LHCN-M2 (cell line): ENCODE measurements around the gene FAM83F. TPM values are rescaled to one million over a fixed set of nuclear protein-coding genes. Genes with fewer than 3 reads are reported as not detected.
"Not testable (repeated sequence)": the region's sequence is repeated elsewhere in the genome, so short reads cannot be mapped to it uniquely, and the experiment has no call there.

Experiments
- DNase-seq: peaks from one replicate; pipeline ENCODE4 v3.0.0-alpha.2; 2012; ENCODE audit warnings: low read depth
- polyA plus RNA-seq: library from polyadenylated mRNA; unstranded; fragments of >200 nt; gene quantifications from one replicate; pipeline ENCODE4 v1.2.1, GENCODE V29; 2012; ENCODE audit warnings: missing spikeins
- total RNA-seq: library from RNA; depleted of rRNA; stranded (reverse); fragments of >200 nt; gene quantifications from 2 replicates; pipeline ENCODE4 v1.2.3, GENCODE V29; 2014; rRNA removed

Gene FAM83F
- not detected in 2 replicates for total RNA-seq
- polyA plus RNA-seq = not detected

DNA sequence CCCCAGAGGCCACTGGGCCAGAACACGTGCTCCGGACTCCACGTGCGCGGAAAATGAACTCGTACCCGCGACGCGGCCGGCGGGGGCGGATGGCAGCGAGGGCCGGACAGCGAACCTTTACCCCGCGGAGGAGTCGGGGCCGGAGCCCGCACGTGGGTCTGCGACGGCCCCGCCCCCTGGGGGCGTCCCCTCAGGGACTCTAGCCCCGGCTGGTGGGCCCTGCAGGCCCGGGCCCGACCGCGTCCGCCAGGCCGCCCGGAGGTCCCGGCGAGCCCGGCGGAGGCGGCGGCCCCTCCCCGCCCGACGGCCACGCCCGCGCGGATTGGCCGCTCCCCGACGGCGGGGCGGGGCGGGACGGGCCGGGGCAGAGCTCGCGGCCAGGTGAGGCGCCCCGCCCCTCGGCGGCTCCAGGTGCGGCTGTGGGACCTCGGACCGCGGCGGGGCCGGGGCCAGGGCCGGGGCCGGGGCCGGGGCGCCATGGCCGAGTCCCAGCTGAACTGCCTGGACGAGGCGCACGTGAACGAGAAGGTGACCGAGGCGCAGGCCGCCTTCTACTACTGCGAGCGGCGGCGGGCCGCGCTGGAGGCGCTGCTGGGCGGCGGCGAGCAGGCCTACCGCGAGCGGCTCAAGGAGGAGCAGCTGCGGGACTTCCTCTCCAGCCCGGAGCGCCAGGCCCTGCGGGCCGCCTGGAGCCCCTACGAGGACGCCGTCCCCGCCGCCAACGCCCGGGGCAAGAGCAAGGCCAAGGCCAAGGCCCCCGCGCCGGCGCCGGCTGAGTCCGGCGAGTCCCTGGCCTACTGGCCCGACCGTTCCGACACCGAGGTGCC is at the start of gene FAM83F:
FAM83F (plus strand) TSS at position 389 of the 827 bp plus-strand sequence; CDS start at position 478, 89 bp downstream.
- no peak for DNase-seq

GRCh38 chr22:39946126-39946502 is 48.6 kb upstream of the FAM83F start:
- DNase-seq = no peak

GRCh38 chr22:39946503-39947219 is 48.1 kb upstream of the FAM83F start:
- no peak for DNase-seq

- no peak for DNase-seq
These were observed 47.2 kb upstream of the FAM83F start for GRCh38 chr22:39947220-39948216.

DNA sequence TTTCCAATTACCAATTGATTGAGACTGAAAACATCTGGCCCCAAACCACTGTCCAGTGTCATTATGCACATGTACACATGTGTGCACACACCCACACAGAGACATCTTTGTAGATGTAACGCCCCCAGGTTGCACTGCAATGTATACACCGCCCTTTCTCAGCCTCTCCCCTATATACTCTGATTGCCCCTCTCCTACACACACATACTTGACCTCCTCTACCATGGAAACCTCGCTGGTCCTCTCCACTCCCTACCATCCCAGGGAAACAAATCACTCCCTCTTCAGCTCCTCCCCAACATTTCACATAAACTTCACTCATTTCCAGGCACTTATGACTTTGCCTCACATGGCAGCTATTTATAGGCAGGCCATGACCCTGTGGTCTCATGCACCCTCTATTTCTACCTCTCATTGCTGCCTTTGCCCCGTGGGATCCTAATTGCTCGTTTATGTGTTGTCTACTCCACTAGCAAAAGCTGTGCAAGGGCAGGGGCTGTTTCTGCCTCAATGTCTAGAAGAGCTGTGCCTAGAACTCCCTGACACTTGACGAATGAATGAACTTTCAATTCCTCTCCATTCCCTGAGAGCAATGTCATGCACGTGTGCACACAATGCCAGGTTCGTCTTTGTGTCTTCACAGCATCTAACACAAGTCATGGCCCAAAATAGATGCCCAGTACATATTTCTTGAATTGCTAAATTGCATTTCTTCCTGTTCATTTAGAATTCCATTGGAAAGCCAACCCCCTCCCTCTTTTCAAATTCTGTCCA is 44.6 kb upstream of the FAM83F start:
- no peak for DNase-seq

DNA sequence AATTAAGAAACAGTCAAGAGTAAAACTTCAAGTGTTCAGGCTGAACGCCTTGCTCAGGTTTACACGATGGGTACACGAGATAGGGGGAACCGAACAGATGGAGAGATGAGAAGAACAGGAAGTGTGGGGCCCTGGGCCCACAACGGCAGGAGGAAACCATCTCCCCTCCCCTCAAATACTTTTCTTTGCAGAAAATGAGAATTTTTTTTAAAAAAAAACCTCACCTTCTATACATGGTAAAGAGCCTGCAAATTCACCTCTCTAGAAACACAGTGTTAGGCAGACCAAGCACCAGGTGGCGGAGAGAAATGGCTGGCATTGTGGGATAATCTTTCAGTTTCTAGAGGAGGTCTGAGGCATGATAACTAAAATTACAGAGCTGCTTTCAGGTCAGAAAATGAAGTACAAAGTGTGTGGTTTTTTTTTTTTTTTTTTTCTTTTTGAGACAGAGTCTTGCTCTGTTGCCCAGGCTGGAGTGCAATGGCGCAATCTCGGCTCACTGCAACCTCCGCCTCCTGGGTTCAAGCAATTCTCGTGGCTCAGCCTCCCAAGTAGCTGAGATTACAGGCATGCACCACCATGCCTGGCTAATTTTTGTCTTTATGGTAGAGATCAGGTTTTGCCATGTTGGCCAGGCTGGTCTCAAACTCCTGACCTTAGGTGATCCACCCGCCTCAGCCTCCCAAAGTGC is 43.0 kb upstream of the FAM83F start:
- DNase-seq = not testable (repeated sequence)

- DNase-seq = no peak
These were observed 42.4 kb upstream of the FAM83F start for GRCh38 chr22:39952347-39952746.

DNA sequence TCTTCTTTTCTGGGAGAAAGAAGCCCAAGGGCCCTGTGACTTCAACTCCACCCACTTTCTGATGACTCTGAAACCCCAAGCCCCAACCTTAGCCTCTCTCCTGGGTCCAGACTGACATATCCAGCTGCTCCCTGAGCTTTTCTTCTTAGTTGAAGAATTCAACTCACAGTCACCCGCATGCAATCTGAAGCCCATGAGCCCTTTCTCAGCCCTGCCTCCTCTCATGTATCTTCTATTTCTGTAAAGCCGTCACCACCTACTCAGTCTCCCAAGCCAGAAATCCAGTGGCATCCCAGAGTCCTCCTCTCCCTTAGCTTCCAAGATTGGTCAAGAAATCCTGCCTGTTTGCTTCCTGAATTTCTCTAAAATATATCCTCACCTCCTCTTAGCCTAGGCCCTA is 41.7 kb upstream of the FAM83F start:
- no peak for DNase-seq

DNA sequence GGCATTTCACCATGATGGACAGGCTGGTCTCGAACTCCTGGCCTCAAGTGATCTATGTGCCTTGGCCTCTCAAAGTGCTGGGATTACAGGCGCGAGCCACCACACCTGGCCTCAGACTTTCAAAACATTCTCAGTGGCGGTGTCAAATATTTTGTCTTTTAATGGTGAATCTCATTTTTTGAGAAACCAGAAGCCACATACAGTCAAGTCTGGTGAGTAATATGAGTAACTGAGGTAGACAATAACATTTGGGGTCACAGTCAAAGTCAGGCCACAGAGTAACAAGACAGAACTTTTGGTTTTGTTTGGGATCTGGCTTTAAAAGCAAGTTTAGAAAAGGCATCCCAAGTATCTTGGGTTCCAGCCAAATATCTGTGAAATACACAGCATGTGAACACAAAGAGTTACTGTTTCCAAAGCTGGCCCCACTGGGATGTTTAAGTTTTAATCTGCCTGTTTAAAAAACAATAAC is 40.1 kb upstream of the FAM83F start:
- peak; percentile 33 for DNase-seq

GRCh38 chr22:39955675-39956074 is 39.1 kb upstream of the FAM83F start:
- DNase-seq = no peak

DNA sequence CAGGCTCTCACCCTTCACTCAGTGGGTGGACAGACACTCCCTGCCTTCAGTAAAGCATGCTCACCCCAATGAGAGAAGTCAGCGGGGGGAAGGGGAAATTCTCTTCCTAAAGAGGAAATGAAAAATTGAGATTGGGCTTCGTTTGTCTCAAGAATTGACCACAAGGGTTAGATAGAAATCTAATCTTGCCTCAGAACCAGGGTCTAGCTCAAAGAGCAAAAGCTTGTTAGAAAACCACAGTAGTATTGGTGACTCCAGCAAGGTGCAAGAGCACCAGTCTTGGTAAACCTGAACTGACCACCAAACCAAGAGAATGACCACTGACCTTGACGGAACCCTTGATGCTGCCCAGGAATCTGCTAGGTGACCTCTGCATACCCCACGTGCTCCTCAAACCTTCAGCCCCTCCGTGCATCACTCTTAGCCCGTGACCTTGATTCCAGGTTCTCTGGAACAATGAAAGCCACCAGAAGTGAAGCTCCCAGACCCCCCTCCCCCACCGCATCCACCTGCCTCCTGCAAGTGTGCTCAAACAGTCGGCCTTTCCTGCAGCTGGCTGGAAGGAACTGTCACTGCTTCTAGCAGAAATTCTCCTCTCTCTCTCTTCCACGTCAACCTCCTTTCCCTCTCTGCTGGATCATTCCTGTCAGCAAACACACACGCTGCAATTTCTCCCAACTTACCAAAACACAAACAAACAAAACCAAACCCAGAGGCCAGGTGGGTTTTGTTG is 37.7 kb upstream of the FAM83F start:
- no peak for DNase-seq

DNA sequence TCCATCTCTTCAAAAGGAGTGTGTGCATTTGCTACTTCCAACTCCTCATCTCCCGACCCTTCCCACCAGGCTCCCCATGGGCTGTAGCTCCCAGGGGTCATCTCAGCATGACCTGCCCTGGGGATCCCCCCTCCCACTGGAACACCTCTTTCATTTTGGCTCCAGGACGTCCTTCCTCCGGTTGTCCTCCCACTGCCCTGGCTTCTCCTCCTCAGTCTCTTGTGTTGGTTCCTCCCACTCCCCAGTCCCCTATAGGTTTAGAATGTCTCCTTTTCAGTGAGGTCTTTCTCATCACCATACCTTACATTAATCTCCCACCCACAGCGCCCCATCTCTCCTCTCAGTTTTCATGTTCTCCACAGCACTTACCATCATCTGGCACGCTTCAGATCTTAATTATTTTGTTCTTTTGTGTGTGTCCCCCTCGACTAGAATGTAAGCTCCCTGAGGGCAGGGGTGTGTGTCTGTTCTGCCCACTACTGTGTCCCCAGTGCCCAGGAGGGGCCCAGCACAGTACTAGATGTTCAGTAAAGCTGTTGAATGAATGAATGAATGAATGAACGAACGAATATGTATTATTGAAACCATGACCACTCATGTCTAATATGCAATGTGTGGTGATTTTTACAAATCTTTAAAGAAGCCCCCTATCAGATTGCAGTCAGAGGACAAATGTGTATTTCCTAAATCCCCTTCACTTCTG is 36.6 kb upstream of the FAM83F start:
- DNase-seq = no peak

DNA sequence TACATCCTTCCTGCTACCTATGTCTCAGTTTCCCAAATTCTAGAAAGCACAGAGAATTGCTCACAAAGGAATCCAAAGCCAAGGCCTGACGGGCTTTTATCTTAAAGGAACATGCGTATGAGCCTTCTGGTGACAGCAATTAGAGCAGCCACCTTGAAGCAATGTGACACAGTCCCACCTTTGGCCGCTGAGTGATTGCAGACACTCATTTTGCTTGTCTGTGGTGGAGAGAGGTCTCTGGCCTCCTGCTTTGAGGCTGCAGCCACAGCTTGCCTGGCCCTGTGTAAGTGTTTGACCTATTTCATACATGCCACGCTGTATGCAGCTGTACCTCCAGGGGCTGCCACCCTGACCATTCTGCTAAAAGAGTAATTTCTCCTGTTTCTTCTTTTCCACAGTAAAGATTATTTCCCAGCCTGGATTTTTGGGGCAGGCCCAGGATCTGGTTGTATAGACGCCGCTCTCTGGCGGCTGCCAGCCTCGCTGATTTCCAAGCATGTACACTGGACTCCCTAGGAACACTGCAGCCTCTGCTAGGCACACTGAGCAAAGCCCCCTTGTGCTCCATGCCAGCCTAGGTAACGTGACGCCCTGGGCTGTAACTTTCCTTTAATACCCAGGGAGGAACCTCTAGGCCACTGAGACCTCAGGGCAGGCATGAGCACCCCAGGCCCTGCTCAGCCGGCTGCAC is 35.7 kb upstream of the FAM83F start:
- DNase-seq = no peak

GRCh38 chr22:39959640-39960447 is 34.9 kb upstream of the FAM83F start, which contains the start of gene TMA7B:
Gene TMA7B, plus strand, starts transcription at chr22:39960397. Its CDS starts 3,978 bp downstream, at chr22:39964375.
- DNase-seq = peak; percentile 55

GRCh38 chr22:39960791-39961746 is 33.7 kb upstream of the FAM83F start:
- DNase-seq = peak; percentile 34

GRCh38 chr22:39962071-39962470 is 32.7 kb upstream of the FAM83F start:
- DNase-seq = no peak
